ENCODE measurements around the gene KLHDC10. TPM values are rescaled to one million over a fixed set of nuclear protein-coding genes. Genes with fewer than 3 reads are reported as not detected.
A peak's percentile ranks its signal among the peaks of the same experiment; 100 is the strongest.
"Not testable (repeated sequence)": the region's sequence is repeated elsewhere in the genome, so short reads cannot be mapped to it uniquely, and the experiment has no call there.

The KLHDC10 gene
- total and polyA plus RNA-seq, 8 donors = 5.8 to 22.8 (median 20.9) TPM

- ATAC-seq (no peak), FAIRE-seq (no peak), DNase-seq (no peak)
- H3K27ac ChIP-seq = no peak overlapping the region
- no peaks in the 10 kb centered on the region for H3K27me3 ChIP-seq
- no peaks in the 10 kb centered on the region for H3K9me3 ChIP-seq
- H3K36me3 ChIP-seq = no peaks in the 10 kb centered on the region
- no peak overlapping the region for H3K4me3 ChIP-seq
- peaks cover 0 to 17% (median 12%) of the 10 kb centered on the region in 3 donors for H3K4me1 ChIP-seq
- TF ChIP-seq CTCF (IDR thresholded peaks at IDR 0.05) = no peak
- intact Hi-C loops (cut with DNase I) = no loop called here
- 88 to 95% methylated on average over 3 of the region's 3 CpGs for WGBS, 2 donors
These were observed 9.6 kb downstream of the KLHDC10 start for GRCh38 chr7:130079846-130080394.

DNA sequence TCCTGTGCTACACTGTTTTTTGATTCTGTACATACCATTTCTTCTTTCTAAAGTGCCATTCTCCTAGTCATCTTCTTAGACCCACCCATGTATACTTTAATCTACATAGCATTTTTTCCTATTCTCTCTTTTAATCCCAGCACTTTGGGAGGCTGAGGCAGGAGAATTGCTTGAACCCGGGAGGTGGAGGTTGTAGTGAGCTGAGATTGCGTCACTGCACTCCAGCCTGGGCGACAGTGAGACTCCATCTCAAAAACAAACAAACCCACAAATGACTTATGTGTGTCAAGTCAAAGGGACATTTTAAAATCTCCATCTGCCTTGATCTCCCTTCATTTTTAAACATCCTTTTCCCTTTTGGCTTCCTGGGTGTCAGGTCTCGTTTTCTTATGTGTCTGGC, 13.2 kb downstream of the KLHDC10 start:
- 93% methylated on average over 4 of the region's 4 CpGs for WGBS, 2 donors
- not testable (repeated sequence) for ATAC-seq, FAIRE-seq

GRCh38 chr7:130084037-130084875, 13.9 kb downstream of the KLHDC10 start:
- H3K4me3 ChIP-seq = no peak overlapping the region
- FAIRE-seq (no peak), ATAC-seq (peak in 3 of 4 donors; percentile 44 to 70 (median 60)), DNase-seq (no peak)
- H3K9me3 ChIP-seq = no peaks in the 10 kb centered on the region
- intact Hi-C loops (cut with DNase I) = no loop called here
- TF ChIP-seq CTCF (IDR thresholded peaks at IDR 0.05) = peak in 3 of 4 donors; percentile 10 to 22 (median 22)
- no peak overlapping the region for H3K27ac ChIP-seq
- H3K4me1 ChIP-seq = peaks cover 0 to 8% (median 8%) of the 10 kb centered on the region in 3 donors
- 92 to 94% methylated on average over 11 of the region's 11 CpGs for WGBS, 2 donors
- no peaks in the 10 kb centered on the region for H3K27me3 ChIP-seq
- no peaks in the 10 kb centered on the region for H3K36me3 ChIP-seq

More for the DNA sequence above, 13.2 kb downstream of the KLHDC10 start:
- H3K9me3 ChIP-seq; H3K27ac ChIP-seq; intact Hi-C loops (cut with DNase I); H3K27me3 ChIP-seq; H3K4me3 ChIP-seq; H3K4me1 ChIP-seq; DNase-seq; H3K36me3 ChIP-seq: not testable (repeated sequence)

DNA sequence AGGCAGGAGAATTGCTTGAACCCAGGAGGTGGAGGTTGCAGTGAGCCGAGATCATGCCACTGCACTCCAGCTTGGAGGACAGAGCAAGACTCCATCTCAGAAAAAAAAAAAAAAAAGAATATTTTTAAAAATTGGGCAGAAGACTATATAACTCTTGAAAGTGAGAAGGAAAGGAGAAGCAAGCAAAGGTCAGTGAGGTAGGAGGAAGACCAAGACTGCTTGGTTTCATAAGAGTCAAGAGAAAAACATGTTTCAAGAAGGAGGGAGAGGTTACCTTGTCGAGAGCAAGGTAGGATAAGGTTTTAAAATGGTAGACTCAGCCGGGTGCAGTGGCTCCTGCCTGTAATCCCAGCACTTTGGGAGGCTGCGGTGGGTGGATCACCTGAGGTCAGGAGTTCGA, 14.9 kb downstream of the KLHDC10 start:
- H3K27ac ChIP-seq; H3K4me3 ChIP-seq; H3K27me3 ChIP-seq; H3K9me3 ChIP-seq; ATAC-seq; FAIRE-seq; DNase-seq; H3K36me3 ChIP-seq; H3K4me1 ChIP-seq; intact Hi-C loops (cut with DNase I): not testable (repeated sequence)
- 78 to 88% methylated on average over 5 of the region's 5 CpGs for WGBS, 2 donors

DNA sequence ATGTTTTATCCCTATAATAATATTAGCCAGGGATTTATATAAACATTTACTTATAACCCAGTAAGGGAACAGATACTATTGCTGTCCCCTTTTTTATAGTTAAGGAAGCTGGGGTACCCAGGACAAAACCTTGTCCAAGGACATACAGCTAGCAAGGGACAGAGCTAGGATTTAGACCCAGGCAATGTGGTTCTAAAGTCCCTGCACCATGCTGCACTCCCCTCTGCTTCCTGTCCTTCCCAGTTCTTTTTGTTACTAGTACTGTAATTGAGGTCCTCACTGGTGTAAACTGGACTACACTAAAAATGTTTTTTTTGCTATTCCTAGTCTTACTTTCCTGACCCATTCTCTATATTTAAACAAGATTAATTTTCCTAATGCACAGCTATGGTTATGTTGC, 16.6 kb downstream of the KLHDC10 start:
- no peak for DNase-seq
- no peaks in the 10 kb centered on the region for H3K27me3 ChIP-seq
- ATAC-seq = no peak
- no peaks in the 10 kb centered on the region for H3K9me3 ChIP-seq
- H3K36me3 ChIP-seq = no peaks in the 10 kb centered on the region
- FAIRE-seq = no peak
- H3K4me3 ChIP-seq = no peak overlapping the region
- peaks cover 0 to 8% (median 5%) of the 10 kb centered on the region in 3 donors for H3K4me1 ChIP-seq
- no peak overlapping the region for H3K27ac ChIP-seq
- intact Hi-C loops (cut with DNase I) = no loop called here
- no peak for TF ChIP-seq CTCF (IDR thresholded peaks at IDR 0.05)

GRCh38 chr7:130087364-130087763, 17.0 kb downstream of the KLHDC10 start:
- ATAC-seq (no peak), DNase-seq (no peak), FAIRE-seq (no peak)
- Histone ChIP-seq H3K36me3 (no peaks in the 10 kb centered on the region), H3K4me1 (peaks cover 0 to 4% (median under 1%) of the 10 kb centered on the region in 3 donors), H3K27me3 (no peaks in the 10 kb centered on the region), H3K9me3 (no peaks in the 10 kb centered on the region), H3K4me3 (no peak overlapping the region), H3K27ac (no peak overlapping the region)
- no peak for TF ChIP-seq CTCF (IDR thresholded peaks at IDR 0.05)
- WGBS, 2 donors = 49 to 59% methylated on average over 1 of the region's 1 CpG
- intact Hi-C loops (cut with DNase I) = no loop called here
